Measurements from ENCODE around the gene ASB1. TPM values are rescaled to one million over a fixed set of nuclear protein-coding genes. Genes with fewer than 3 reads are reported as not detected.
A peak's percentile ranks its signal among the peaks of the same experiment; 100 is the strongest.

The ASB1 gene
- total and polyA plus RNA-seq, 2 of the 13 experiments (the other 11 are each of a cell fraction or from before 2014, with no cell fraction given), result 48.6 to 49.2 TPM

- TF ChIP-seq PHF21A (CRISPR knock-in tag; IDR thresholded peaks at IDR 0.05), result no peak
- TF ChIP-seq, protein P1, sequence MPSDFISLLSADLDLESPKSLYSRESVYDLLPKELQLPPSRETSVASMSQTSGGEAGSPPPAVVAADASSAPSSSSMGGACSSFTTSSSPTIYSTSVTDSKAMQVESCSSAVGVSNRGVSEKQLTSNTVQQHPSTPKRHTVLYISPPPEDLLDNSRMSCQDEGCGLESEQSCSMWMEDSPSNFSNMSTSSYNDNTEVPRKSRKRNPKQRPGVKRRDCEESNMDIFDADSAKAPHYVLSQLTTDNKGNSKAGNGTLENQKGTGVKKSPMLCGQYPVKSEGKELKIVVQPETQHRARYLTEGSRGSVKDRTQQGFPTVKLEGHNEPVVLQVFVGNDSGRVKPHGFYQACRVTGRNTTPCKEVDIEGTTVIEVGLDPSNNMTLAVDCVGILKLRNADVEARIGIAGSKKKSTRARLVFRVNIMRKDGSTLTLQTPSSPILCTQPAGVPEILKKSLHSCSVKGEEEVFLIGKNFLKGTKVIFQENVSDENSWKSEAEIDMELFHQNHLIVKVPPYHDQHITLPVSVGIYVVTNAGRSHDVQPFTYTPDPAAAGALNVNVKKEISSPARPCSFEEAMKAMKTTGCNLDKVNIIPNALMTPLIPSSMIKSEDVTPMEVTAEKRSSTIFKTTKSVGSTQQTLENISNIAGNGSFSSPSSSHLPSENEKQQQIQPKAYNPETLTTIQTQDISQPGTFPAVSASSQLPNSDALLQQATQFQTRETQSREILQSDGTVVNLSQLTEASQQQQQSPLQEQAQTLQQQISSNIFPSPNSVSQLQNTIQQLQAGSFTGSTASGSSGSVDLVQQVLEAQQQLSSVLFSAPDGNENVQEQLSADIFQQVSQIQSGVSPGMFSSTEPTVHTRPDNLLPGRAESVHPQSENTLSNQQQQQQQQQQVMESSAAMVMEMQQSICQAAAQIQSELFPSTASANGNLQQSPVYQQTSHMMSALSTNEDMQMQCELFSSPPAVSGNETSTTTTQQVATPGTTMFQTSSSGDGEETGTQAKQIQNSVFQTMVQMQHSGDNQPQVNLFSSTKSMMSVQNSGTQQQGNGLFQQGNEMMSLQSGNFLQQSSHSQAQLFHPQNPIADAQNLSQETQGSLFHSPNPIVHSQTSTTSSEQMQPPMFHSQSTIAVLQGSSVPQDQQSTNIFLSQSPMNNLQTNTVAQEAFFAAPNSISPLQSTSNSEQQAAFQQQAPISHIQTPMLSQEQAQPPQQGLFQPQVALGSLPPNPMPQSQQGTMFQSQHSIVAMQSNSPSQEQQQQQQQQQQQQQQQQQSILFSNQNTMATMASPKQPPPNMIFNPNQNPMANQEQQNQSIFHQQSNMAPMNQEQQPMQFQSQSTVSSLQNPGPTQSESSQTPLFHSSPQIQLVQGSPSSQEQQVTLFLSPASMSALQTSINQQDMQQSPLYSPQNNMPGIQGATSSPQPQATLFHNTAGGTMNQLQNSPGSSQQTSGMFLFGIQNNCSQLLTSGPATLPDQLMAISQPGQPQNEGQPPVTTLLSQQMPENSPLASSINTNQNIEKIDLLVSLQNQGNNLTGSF (CRISPR knock-in tag; IDR thresholded peaks at IDR 0.05), result no peak
- no peak for TF ChIP-seq ZSCAN20 (CRISPR knock-in tag; IDR thresholded peaks at IDR 0.05; ENCODE audit: borderline replicate concordance)
- TF ChIP-seq ZBED4 (CRISPR knock-in tag; IDR thresholded peaks at IDR 0.05; ENCODE audit: borderline replicate concordance), result no peak
- TF ChIP-seq DPF2 (CRISPR knock-in tag; IDR thresholded peaks at IDR 0.05; ENCODE audit: borderline replicate concordance, low read depth), result no peak
- TF ChIP-seq SALL2 (CRISPR knock-in tag; IDR thresholded peaks at IDR 0.05), result no peak
- 0 out of 2 replicates have a peak, but pooled peaks have one; percentile 10 for TF ChIP-seq CCDC6 (CRISPR knock-in tag; IDR thresholded peaks at IDR 0.05)
- no peak for TF ChIP-seq ZBTB26 (CRISPR knock-in tag; IDR thresholded peaks at IDR 0.05; ENCODE audit: borderline replicate concordance)
- no peak for TF ChIP-seq HNRNPK (IDR thresholded peaks at IDR 0.05; ENCODE audit: low read depth, low read length, poor library complexity, severe bottlenecking)
- no peak for TF ChIP-seq SKI (IDR thresholded peaks at IDR 0.05; ENCODE audit: partially characterized antibody)
- TF ChIP-seq, protein P2, sequence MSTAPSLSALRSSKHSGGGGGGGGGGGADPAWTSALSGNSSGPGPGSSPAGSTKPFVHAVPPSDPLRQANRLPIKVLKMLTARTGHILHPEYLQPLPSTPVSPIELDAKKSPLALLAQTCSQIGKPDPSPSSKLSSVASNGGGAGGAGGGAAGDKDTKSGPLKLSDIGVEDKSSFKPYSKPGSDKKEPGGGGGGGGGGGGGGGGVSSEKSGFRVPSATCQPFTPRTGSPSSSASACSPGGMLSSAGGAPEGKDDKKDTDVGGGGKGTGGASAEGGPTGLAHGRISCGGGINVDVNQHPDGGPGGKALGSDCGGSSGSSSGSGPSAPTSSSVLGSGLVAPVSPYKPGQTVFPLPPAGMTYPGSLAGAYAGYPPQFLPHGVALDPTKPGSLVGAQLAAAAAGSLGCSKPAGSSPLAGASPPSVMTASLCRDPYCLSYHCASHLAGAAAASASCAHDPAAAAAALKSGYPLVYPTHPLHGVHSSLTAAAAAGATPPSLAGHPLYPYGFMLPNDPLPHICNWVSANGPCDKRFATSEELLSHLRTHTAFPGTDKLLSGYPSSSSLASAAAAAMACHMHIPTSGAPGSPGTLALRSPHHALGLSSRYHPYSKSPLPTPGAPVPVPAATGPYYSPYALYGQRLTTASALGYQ (CRISPR knock-in tag; IDR thresholded peaks at IDR 0.05), result no peak
Measured at GRCh38 chr2:238433941-238434845, 7.5 kb downstream of the ASB1 start (continued).

Measured in HepG2 (cell line).